Neural progenitor cell (in vitro differentiated cells): ENCODE results near the gene RASGRF1. TPM values are rescaled to one million over a fixed set of nuclear protein-coding genes. Genes with fewer than 3 reads are reported as not detected.

ENCODE experiments used
- DNase-seq: peaks from one replicate; pipeline ENCODE4 v3.0.0-alpha.2; 2016; ENCODE audit warnings: low spot score
- H2AFZ ChIP-seq: fragments of 200-600 bp; sonication (generic); replicated peaks from 2 replicates; pipeline ENCODE4 v1.6.1; 2016; ENCODE audit warnings: antibody characterized with exemption
- H3F3A ChIP-seq: fragments of 200-600 bp; sonication (generic); 2 replicates; pipeline ENCODE4 v1.6.1; 2016; ENCODE audit warnings: antibody characterized with exemption, low read depth
- H3K27ac ChIP-seq: fragments of 200-600 bp; sonication (generic); 2 replicates; pipeline ENCODE4 v1.5.1; 2016; ENCODE audit warnings: mild to moderate bottlenecking
- H3K27me3 ChIP-seq: fragments of 200-600 bp; sonication (generic); 2 replicates; pipeline ENCODE4 v1.6.1; 2016; ENCODE audit warnings: mild to moderate bottlenecking, moderate library complexity
- H3K36me3 ChIP-seq: fragments of 200-600 bp; sonication (generic); 2 replicates; pipeline ENCODE4 v1.5.1; 2016
- H3K4me1 ChIP-seq: fragments of 200-600 bp; sonication (generic); 2 replicates; pipeline ENCODE4 v1.6.1; 2016; ENCODE audit warnings: mixed run types
- H3K4me2 ChIP-seq: fragments of 200-600 bp; sonication (generic); 2 replicates; pipeline ENCODE4 v1.6.1; 2016
- H3K4me3 ChIP-seq: fragments of 200-600 bp; sonication (generic); 2 replicates; pipeline ENCODE4 v1.5.1; 2016
- H3K79me2 ChIP-seq: fragments of 200-600 bp; sonication (generic); 2 replicates; pipeline ENCODE4 v1.6.1; 2016; ENCODE audit warnings: low read depth
- H3K9ac ChIP-seq: fragments of 200-600 bp; sonication (generic); 2 replicates; pipeline ENCODE4 v1.6.1; 2016
- H3K9me3 ChIP-seq: fragments of 200-600 bp; sonication (generic); 2 replicates; pipeline ENCODE4 v1.5.1; 2016; ENCODE audit warnings: low read depth
- H4K20me1 ChIP-seq: fragments of 200-600 bp; sonication (generic); 2 replicates; pipeline ENCODE4 v1.6.1; 2016; ENCODE audit warnings: low read depth
- H3K27ac Mint-ChIP-seq: 3 replicates; pipeline ENCODE4 v1.8.0; 2021; ENCODE audit warnings: mixed read lengths
- H3K27me3 Mint-ChIP-seq: 2 replicates; pipeline ENCODE4 v1.8.0; 2022; ENCODE audit warnings: low read depth, mild to moderate bottlenecking, inconsistent platforms, moderate library complexity, mixed read lengths; ENCODE audit not compliant: insufficient read depth
- H3K36me3 Mint-ChIP-seq: 3 replicates; pipeline ENCODE4 v1.8.0; 2021; ENCODE audit warnings: mixed read lengths
- H3K4me1 Mint-ChIP-seq: 3 replicates; pipeline ENCODE4 v1.8.0; 2021; ENCODE audit warnings: mixed read lengths
- H3K4me3 Mint-ChIP-seq: 3 replicates; pipeline ENCODE4 v1.8.0; 2021; ENCODE audit warnings: mild to moderate bottlenecking, moderate library complexity, mixed read lengths
- H3K9me3 Mint-ChIP-seq: 3 replicates; pipeline ENCODE4 v1.8.0; 2020; ENCODE audit warnings: mixed read lengths
- CTCF ChIP-seq: fragments of 200-600 bp; sonication (generic); IDR thresholded peaks from 2 replicates; pipeline ENCODE4 v1.5.1; 2017; ENCODE audit warnings: antibody characterized with exemption, mild to moderate bottlenecking
- EZH2 ChIP-seq: fragments of 200-600 bp; sonication (generic); IDR thresholded peaks from 2 replicates; pipeline ENCODE4 v1.6.1; 2017; ENCODE audit warnings: antibody characterized with exemption, mild to moderate bottlenecking, moderate library complexity
- EZH2phosphoT487 ChIP-seq: fragments of 200-600 bp; sonication (generic); IDR thresholded peaks from 2 replicates; pipeline ENCODE4 v1.6.1; 2017; ENCODE audit warnings: antibody characterized with exemption
- total RNA-seq: library from RNA; depleted of rRNA; stranded (reverse); fragments of >200 nt; gene quantifications from 2 replicates; pipeline ENCODE4 v1.2.3, GENCODE V29; 2015; ENCODE audit warnings: low replicate concordance

Gene RASGRF1
- total RNA-seq, 1 donor from 2014 or later, result 0.22 TPM

- no peaks in the 10 kb centered on the region for H3F3A ChIP-seq
- H3K9me3 ChIP-seq, result no peaks in the 10 kb centered on the region
- no peak overlapping the region for H3K27ac ChIP-seq
- no peaks in the 10 kb centered on the region for H3K36me3 ChIP-seq
- H3K27me3 Mint-ChIP-seq, result peaks cover 10% of the 10 kb centered on the region
- no peak overlapping the region for H3K9ac ChIP-seq
- H3K4me1 Mint-ChIP-seq, result peaks cover 15% of the 10 kb centered on the region
- H3K27me3 ChIP-seq, result no peaks in the 10 kb centered on the region
- no peak overlapping the region for H3K4me3 Mint-ChIP-seq
- no peak for DNase-seq
- H3K27ac Mint-ChIP-seq, result no peak overlapping the region
- H3K79me2 ChIP-seq, result no peaks in the 10 kb centered on the region
- H3K4me1 ChIP-seq, result no peaks in the 10 kb centered on the region
- H3K9me3 Mint-ChIP-seq, result no peaks in the 10 kb centered on the region
- no peak for TF ChIP-seq CTCF
- TF ChIP-seq EZH2phosphoT487, result no peak
- TF ChIP-seq EZH2, result no peak
- H3K4me2 ChIP-seq, result no peak overlapping the region
- H2AFZ ChIP-seq, result no peak overlapping the region
- H3K4me3 ChIP-seq, result no peak overlapping the region
- no peaks in the 10 kb centered on the region for H3K36me3 Mint-ChIP-seq
- H4K20me1 ChIP-seq, result no peaks in the 10 kb centered on the region
These were observed 113.4 kb downstream of the RASGRF1 start for GRCh38 chr15:78977091-78977571.

GRCh38 chr15:78976691-78977090, 113.9 kb downstream of the RASGRF1 start:
- Histone ChIP-seq H2AFZ (no peak overlapping the region), H3K4me1 (no peaks in the 10 kb centered on the region), H3K27ac (no peak overlapping the region), H3F3A (no peaks in the 10 kb centered on the region), H3K9ac (no peak overlapping the region), H3K4me2 (no peak overlapping the region), H3K27me3 (no peaks in the 10 kb centered on the region), H3K79me2 (no peaks in the 10 kb centered on the region), H3K9me3 (no peaks in the 10 kb centered on the region), H3K36me3 (no peaks in the 10 kb centered on the region), H3K4me3 (no peak overlapping the region), H4K20me1 (no peaks in the 10 kb centered on the region)
- no peak for TF ChIP-seq EZH2phosphoT487
- TF ChIP-seq EZH2, result no peak
- no peak for TF ChIP-seq CTCF
- no peak for DNase-seq
- H3K36me3 Mint-ChIP-seq, result no peaks in the 10 kb centered on the region
- H3K9me3 Mint-ChIP-seq, result no peaks in the 10 kb centered on the region
- H3K27ac Mint-ChIP-seq, result no peak overlapping the region
- H3K27me3 Mint-ChIP-seq, result peaks cover 12% of the 10 kb centered on the region
- peaks cover 15% of the 10 kb centered on the region for H3K4me1 Mint-ChIP-seq
- no peak overlapping the region for H3K4me3 Mint-ChIP-seq

GRCh38 chr15:78974272-78974918, 116.2 kb downstream of the RASGRF1 start:
- Histone ChIP-seq H4K20me1 (no peaks in the 10 kb centered on the region), H3K4me1 (no peaks in the 10 kb centered on the region), H3K36me3 (no peaks in the 10 kb centered on the region), H3K4me2 (no peak overlapping the region), H3K4me3 (no peak overlapping the region), H3K9me3 (no peaks in the 10 kb centered on the region), H3K9ac (no peak overlapping the region), H3K79me2 (no peaks in the 10 kb centered on the region), H3K27me3 (no peaks in the 10 kb centered on the region), H2AFZ (no peak overlapping the region), H3K27ac (no peak overlapping the region), H3F3A (no peaks in the 10 kb centered on the region)
- Mint-ChIP-seq H3K36me3 (no peaks in the 10 kb centered on the region), H3K27ac (no peak overlapping the region), H3K4me1 (peaks cover 14% of the 10 kb centered on the region), H3K27me3 (peaks cover 12% of the 10 kb centered on the region), H3K4me3 (no peak overlapping the region), H3K9me3 (no peaks in the 10 kb centered on the region)
- DNase-seq, result no peak
- TF ChIP-seq CTCF, result no peak
- no peak for TF ChIP-seq EZH2phosphoT487
- TF ChIP-seq EZH2, result no peak
